ENCODE measurements around the gene RMRP.

DNA sequence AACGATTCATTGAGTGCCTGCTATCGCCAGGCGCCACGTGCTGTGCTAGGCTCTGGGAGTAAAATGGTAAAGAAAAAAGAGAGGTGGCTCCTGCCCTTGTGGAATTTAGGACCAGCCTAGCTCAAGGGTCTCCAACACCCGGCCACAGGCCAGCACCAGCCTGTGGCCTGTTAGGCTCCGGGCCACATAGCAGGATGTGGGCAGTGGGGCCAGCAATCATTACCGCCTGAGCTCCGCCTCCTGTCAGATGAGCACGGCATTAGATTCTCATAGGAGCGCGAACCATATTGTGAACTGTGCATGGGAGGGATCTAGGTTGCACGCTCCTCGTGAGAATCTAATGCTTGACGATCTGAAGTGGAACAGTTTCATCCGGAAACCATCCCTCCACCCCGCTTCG, 1.5 kb downstream of the RMRP start:
- TF ChIP-seq, protein P1, sequence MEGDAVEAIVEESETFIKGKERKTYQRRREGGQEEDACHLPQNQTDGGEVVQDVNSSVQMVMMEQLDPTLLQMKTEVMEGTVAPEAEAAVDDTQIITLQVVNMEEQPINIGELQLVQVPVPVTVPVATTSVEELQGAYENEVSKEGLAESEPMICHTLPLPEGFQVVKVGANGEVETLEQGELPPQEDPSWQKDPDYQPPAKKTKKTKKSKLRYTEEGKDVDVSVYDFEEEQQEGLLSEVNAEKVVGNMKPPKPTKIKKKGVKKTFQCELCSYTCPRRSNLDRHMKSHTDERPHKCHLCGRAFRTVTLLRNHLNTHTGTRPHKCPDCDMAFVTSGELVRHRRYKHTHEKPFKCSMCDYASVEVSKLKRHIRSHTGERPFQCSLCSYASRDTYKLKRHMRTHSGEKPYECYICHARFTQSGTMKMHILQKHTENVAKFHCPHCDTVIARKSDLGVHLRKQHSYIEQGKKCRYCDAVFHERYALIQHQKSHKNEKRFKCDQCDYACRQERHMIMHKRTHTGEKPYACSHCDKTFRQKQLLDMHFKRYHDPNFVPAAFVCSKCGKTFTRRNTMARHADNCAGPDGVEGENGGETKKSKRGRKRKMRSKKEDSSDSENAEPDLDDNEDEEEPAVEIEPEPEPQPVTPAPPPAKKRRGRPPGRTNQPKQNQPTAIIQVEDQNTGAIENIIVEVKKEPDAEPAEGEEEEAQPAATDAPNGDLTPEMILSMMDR (IDR thresholded peaks at IDR 0.05): no peak
- no peak for TF ChIP-seq POLR2A (IDR thresholded peaks at IDR 0.05)

Measured in heart left ventricle (tissue), 13 donors.